K562 (cell line): Measurements from ENCODE around the gene ARPC1A. TPM values are rescaled to one million over a fixed set of nuclear protein-coding genes. Genes with fewer than 3 reads are reported as not detected.

Experiments
- CEBPG ChIP-seq, 3 experiments: fragments of 200-800 bp in 1 of 3; sonication (Bioruptor generic) in 1 of 3; sonication (generic) in 1 of 3; formaldehyde crosslinking in 1 of 3; IDR thresholded peaks in 2 of 3; conservative IDR thresholded peaks in 1 of 3; 2 replicates each; pipeline versions ENCODE4 v1.6.1 to v1.8.0; 2016 to 2022; ENCODE audit warnings: missing compliant biosample characterization in 2 of 3, missing genetic modification characterization in 2 of 3, mild to moderate bottlenecking in 1 of 3, missing genetic modification reagents in 1 of 3
- L3MBTL2 ChIP-seq: fragments of 450-650 bp; IDR thresholded peaks from 2 replicates; pipeline ENCODE4 v1.6.1; 2016; ENCODE audit warnings: mild to moderate bottlenecking, moderate library complexity
- POLR2AphosphoS5 ChIP-seq: IDR thresholded peaks from 2 replicates; pipeline ENCODE4 v1.6.1; 2011; ENCODE audit warnings: mild to moderate bottlenecking, low read depth, low read length, moderate library complexity; ENCODE audit not compliant: control insufficient read depth, insufficient read depth
- RBM25 ChIP-seq: fragments of 200-400 bp; formaldehyde crosslinking; IDR thresholded peaks from 2 replicates; pipeline ENCODE4 v1.6.1; 2018; ENCODE audit warnings: low read length, low read depth, moderate library complexity; ENCODE audit not compliant: severe bottlenecking
- RBM39 ChIP-seq: fragments of 200-400 bp; formaldehyde crosslinking; optimal IDR thresholded peaks from 2 replicates; pipeline ENCODE3; 2018; ENCODE audit warnings: low read depth, low read length
- REST ChIP-seq, 2 experiments: fragments of 450-650 bp; formaldehyde crosslinking in 1 of 2; IDR thresholded peaks; 2 replicates each; pipeline versions ENCODE4 v1.4.0 to v1.6.1; 2014 to 2020; ENCODE audit warnings: mild to moderate bottlenecking in 2 of 2, borderline replicate concordance in 1 of 2, low read depth in 1 of 2
- SIN3A ChIP-seq, 2 experiments: fragments of 150-350 bp in 1 of 2; IDR thresholded peaks; 2 replicates each; pipeline ENCODE4 v1.6.1; 2011 to 2016; ENCODE audit warnings: borderline replicate concordance in 2 of 2, low read depth in 2 of 2, low read length in 2 of 2, mild to moderate bottlenecking in 2 of 2, moderate library complexity in 2 of 2; ENCODE audit not compliant: control insufficient read depth in 1 of 2
- polyA plus RNA-seq, 8 experiments: library from polyadenylated mRNA; depleted of rRNA in 4 of 8; stranded (reverse) in 5 of 8; unstranded in 3 of 8; fragments of >200 nt; fragmentation: Nextera tagmentation in 2 of 8; fragmentation: Illumina TruSeq in 1 of 8; extraction: Ambion mirVana in 2 of 8; extraction: Trizol in 1 of 8; gene quantifications; 2 replicates each; pipeline versions ENCODE4 v1.2.1 to v1.2.3, GENCODE V29; 2011 to 2014; ENCODE audit warnings: inconsistent platforms in 1 of 8, missing spikeins in 1 of 8
- total RNA-seq, 7 experiments: library from RNA; depleted of rRNA in 6 of 7; stranded (reverse); fragments of >200 nt in 6 of 7; fragmentation: Illumina TruSeq in 2 of 7; extraction: Trizol in 2 of 7; gene quantifications; 2 replicates each; pipeline versions ENCODE4 v1.2.1 to v1.2.3, GENCODE V29; 2011 to 2021; ENCODE audit warnings: low replicate concordance in 1 of 7
- TF ChIP-seq, protein P1 (sequence below): fragments of 450-650 bp; IDR thresholded peaks from 2 replicates; pipeline ENCODE4 v1.6.1; 2016; ENCODE audit warnings: low read depth

The ARPC1A gene
- total and polyA plus RNA-seq, 9 of the 15 experiments (the other 6 are each of a cell fraction or from before 2014, with no cell fraction given), result 39.5 to 151 (median 86.1) TPM

DNA sequence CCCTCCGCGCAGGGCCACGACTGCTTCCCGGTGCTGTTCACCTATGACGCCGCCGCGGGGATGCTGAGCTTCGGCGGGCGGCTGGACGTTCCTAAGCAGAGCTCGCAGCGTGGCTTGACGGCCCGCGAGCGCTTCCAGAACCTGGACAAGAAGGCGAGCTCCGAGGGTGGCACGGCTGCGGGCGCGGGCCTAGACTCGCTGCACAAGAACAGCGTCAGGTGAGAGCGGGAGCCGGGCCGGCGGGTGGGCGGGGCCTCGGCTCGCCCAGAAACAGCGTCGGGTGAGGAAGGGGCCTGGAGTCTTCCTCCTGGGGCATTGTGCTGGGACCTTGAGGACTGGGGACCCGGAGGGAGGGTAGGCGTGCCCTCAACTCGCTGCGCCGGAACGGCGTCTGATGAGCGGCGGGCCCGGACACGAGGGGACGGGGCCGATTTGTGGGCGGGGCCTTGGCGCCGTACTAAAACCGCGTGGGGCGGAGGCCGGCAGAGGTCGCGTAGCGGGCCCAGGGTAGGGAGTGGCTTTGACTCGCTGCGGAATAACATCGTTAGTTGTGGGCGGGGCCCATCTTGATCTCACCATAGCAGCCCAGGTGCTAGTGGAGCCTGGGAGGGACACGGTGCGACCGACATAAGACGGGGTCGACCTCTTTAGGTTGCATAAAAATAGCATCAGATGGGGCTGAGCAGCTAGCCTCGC lies 67.1 kb downstream of the ARPC1A start (continued):
- no peak for TF ChIP-seq CEBPG (CRISPR knock-in tag; IDR thresholded peaks at IDR 0.05)
- no peak for TF ChIP-seq CEBPG (tag; conservative IDR thresholded peaks at IDR 0.05 in 1 of 2, IDR thresholded peaks at IDR 0.05 in 1 of 2)
- TF ChIP-seq RBM25, result no peak
- TF ChIP-seq, protein P1, sequence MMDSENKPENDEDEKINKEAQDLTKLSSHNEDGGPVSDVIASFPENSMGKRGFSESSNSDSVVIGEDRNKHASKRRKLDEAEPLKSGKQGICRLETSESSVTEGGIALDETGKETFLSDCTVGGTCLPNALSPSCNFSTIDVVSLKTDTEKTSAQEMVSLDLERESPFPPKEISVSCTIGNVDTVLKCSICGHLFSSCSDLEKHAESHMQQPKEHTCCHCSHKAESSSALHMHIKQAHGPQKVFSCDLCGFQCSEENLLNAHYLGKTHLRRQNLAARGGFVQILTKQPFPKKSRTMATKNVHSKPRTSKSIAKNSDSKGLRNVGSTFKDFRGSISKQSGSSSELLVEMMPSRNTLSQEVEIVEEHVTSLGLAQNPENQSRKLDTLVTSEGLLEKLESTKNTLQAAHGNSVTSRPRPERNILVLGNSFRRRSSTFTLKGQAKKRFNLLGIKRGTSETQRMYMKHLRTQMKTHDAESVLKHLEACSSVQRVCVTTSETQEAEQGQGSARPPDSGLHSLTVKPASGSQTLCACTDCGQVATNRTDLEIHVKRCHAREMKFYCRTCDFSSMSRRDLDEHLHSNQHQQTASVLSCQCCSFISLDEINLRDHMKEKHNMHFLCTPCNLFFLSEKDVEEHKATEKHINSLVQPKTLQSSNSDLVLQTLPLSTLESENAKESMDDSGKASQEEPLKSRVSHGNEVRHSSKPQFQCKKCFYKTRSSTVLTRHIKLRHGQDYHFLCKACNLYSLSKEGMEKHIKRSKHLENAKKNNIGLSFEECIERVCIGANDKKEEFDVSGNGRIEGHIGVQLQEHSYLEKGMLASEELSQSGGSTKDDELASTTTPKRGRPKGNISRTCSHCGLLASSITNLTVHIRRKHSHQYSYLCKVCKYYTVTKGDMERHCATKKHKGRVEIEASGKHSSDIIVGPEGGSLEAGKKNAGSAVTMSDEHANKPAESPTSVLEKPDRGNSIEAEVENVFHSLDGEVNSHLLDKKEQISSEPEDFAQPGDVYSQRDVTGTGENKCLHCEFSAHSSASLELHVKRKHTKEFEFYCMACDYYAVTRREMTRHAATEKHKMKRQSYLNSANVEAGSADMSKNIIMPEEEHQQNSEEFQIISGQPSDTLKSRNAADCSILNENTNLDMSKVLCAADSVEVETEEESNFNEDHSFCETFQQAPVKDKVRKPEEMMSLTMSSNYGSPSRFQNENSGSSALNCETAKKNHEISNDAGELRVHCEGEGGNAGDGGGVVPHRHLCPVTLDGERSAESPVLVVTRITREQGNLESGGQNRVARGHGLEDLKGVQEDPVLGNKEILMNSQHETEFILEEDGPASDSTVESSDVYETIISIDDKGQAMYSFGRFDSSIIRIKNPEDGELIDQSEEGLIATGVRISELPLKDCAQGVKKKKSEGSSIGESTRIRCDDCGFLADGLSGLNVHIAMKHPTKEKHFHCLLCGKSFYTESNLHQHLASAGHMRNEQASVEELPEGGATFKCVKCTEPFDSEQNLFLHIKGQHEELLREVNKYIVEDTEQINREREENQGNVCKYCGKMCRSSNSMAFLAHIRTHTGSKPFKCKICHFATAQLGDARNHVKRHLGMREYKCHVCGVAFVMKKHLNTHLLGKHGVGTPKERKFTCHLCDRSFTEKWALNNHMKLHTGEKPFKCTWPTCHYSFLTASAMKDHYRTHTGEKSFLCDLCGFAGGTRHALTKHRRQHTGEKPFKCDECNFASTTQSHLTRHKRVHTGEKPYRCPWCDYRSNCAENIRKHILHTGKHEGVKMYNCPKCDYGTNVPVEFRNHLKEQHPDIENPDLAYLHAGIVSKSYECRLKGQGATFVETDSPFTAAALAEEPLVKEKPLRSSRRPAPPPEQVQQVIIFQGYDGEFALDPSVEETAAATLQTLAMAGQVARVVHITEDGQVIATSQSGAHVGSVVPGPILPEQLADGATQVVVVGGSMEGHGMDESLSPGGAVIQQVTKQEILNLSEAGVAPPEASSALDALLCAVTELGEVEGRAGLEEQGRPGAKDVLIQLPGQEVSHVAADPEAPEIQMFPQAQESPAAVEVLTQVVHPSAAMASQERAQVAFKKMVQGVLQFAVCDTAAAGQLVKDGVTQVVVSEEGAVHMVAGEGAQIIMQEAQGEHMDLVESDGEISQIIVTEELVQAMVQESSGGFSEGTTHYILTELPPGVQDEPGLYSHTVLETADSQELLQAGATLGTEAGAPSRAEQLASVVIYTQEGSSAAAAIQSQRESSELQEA, result peak; percentile 82
- TF ChIP-seq POLR2AphosphoS5, result peak; percentile 48; the same call in 1 of the 2 replicates
- TF ChIP-seq RBM39, result no peak
- no peak for TF ChIP-seq REST (IDR thresholded peaks at IDR 0.05; ENCODE audit: borderline replicate concordance)
- peak; percentile 52; the same call in 1 of the 2 replicates for TF ChIP-seq REST (CRISPR knock-in tag; IDR thresholded peaks at IDR 0.05; ENCODE audit: low read depth)
- 0 out of 4 replicates have a peak, but pooled peaks of 1 of the 2 experiments have one; percentile 12 for TF ChIP-seq SIN3A (IDR thresholded peaks at IDR 0.05; ENCODE audit: borderline replicate concordance in 2 of 2, control insufficient read depth in 1 of 2, low read depth in 2 of 2, low read length in 2 of 2)
- peak; percentile 21; the same call in 1 of the 2 replicates for TF ChIP-seq L3MBTL2
